Astrocyte (in vitro differentiated cells and primary cell): ENCODE data around the gene MEMO1. TPM values are rescaled to one million over a fixed set of nuclear protein-coding genes. Genes with fewer than 3 reads are reported as not detected.
"Not testable (repeated sequence)": the region's sequence is repeated elsewhere in the genome, so short reads cannot be mapped to it uniquely, and the experiment has no call there.

Experiments used
- DNase-seq: peaks from one replicate; pipeline ENCODE4 v3.0.0-alpha.2; 2010; ENCODE audit warnings: low read depth
- FAIRE-seq: peaks from 2 replicates; lab custom pipeline; 2011; peaks lifted over from hg19 to GRCh38; lab: Jason Lieb, UNC
- H2AFZ ChIP-seq: 2 replicates; pipeline ENCODE4 v1.6.0; 2012; ENCODE audit warnings: low read depth, low read length, inconsistent platforms
- H3K27ac ChIP-seq: 2 replicates; pipeline ENCODE4 v1.5.1; 2011; ENCODE audit warnings: low read depth, low read length, inconsistent platforms
- H3K27me3 ChIP-seq: 2 replicates; pipeline ENCODE4 v1.6.0; 2011; ENCODE audit warnings: low read length, inconsistent platforms; ENCODE audit not compliant: insufficient read depth
- H3K36me3 ChIP-seq: 2 replicates; pipeline ENCODE4 v1.5.1; 2011; ENCODE audit warnings: low read length, inconsistent platforms; ENCODE audit not compliant: insufficient read depth
- H3K4me1 ChIP-seq: 2 replicates; pipeline ENCODE4 v1.5.1; 2011; ENCODE audit warnings: low read length, inconsistent platforms; ENCODE audit not compliant: insufficient read depth
- H3K4me2 ChIP-seq: 2 replicates; pipeline ENCODE4 v1.6.0; 2012; ENCODE audit warnings: low read length, inconsistent platforms
- H3K4me3 ChIP-seq: 2 replicates; pipeline ENCODE4 v1.5.1; 2011; ENCODE audit warnings: low read depth, mild to moderate bottlenecking, low read length, inconsistent platforms; ENCODE audit not compliant: insufficient read depth
- H3K79me2 ChIP-seq: 2 replicates; pipeline ENCODE4 v1.6.0; 2012; ENCODE audit warnings: mild to moderate bottlenecking, low read length, inconsistent platforms; ENCODE audit not compliant: insufficient read depth
- H3K9ac ChIP-seq: 2 replicates; pipeline ENCODE4 v1.6.0; 2012; ENCODE audit warnings: mild to moderate bottlenecking, low read length, inconsistent platforms
- H3K9me3 ChIP-seq: 2 replicates; pipeline ENCODE4 v1.5.1; 2012; ENCODE audit warnings: low read depth, mild to moderate bottlenecking, low read length, inconsistent platforms; ENCODE audit not compliant: insufficient read depth
- H4K20me1 ChIP-seq: 2 replicates; pipeline ENCODE4 v1.6.0; 2012; ENCODE audit warnings: low read length, inconsistent platforms; ENCODE audit not compliant: insufficient read depth
- H3K27ac Mint-ChIP-seq: one replicate; pipeline ENCODE4 v1.8.0; 2021; ENCODE audit warnings: mild to moderate bottlenecking, mixed read lengths; ENCODE audit not compliant: unreplicated experiment
- H3K27me3 Mint-ChIP-seq: one replicate; pipeline ENCODE4 v1.8.0; 2021; ENCODE audit warnings: low read depth, mixed read lengths; ENCODE audit not compliant: unreplicated experiment
- H3K36me3 Mint-ChIP-seq: one replicate; pipeline ENCODE4 v1.8.0; 2021; ENCODE audit warnings: low read depth, mixed read lengths; ENCODE audit not compliant: unreplicated experiment
- H3K4me1 Mint-ChIP-seq: one replicate; pipeline ENCODE4 v1.8.0; 2021; ENCODE audit warnings: low read depth, mixed read lengths; ENCODE audit not compliant: unreplicated experiment
- H3K4me3 Mint-ChIP-seq: one replicate; pipeline ENCODE4 v1.8.0; 2021; ENCODE audit warnings: mild to moderate bottlenecking, moderate library complexity, mixed read lengths; ENCODE audit not compliant: unreplicated experiment
- H3K9me3 Mint-ChIP-seq: one replicate; pipeline ENCODE4 v1.8.0; 2021; ENCODE audit warnings: mild to moderate bottlenecking, mixed read lengths; ENCODE audit not compliant: unreplicated experiment
- EZH2 ChIP-seq: IDR thresholded peaks from 2 replicates; pipeline ENCODE4 v1.6.1; 2012; ENCODE audit warnings: mild to moderate bottlenecking, low read length, inconsistent platforms; ENCODE audit not compliant: insufficient read depth
- total RNA-seq: library from RNA; stranded (reverse); gene quantifications from 2 replicates; pipeline ENCODE4 v1.2.1, GENCODE V29; 2021
- TF ChIP-seq, protein P1 (sequence below): IDR thresholded peaks from 2 replicates; pipeline ENCODE4 v1.5.1; 2011; ENCODE audit warnings: low read depth, mild to moderate bottlenecking, inconsistent platforms, low read length, moderate library complexity; ENCODE audit not compliant: insufficient read depth

The MEMO1 gene
- total RNA-seq, 1 donor from 2014 or later = 65.2 TPM

DNA sequence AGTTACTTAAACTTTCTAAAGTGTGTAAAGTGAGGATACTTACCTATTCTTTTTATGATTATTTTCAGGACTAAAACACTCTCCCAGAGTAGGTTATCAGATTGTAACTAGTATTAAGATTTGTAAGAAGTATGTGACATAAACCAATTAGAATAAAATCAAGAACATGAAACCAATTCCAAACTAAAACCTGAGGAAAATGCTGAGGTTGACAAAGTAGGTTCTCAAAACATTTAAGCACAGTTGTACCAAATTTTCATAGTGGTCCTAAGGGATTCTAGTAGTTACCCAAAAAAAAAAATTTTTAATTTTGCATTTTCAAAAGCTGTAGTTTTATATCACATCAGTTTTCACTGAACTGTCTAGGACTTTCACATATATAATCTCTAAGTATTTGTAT is 157.3 kb downstream of the MEMO1 start:
- Histone ChIP-seq H3K9me3 (no peaks in the 10 kb centered on the region), H4K20me1 (no peaks in the 10 kb centered on the region), H3K27me3 (no peaks in the 10 kb centered on the region), H2AFZ (no peak overlapping the region), H3K27ac (no peak overlapping the region), H3K4me1 (no peaks in the 10 kb centered on the region), H3K4me3 (no peak overlapping the region), H3K79me2 (no peaks in the 10 kb centered on the region), H3K36me3 (no peaks in the 10 kb centered on the region), H3K9ac (no peak overlapping the region), H3K4me2 (no peak overlapping the region)
- H3K9me3 Mint-ChIP-seq = no peaks in the 10 kb centered on the region
- DNase-seq = no peak
- TF ChIP-seq, protein P1, sequence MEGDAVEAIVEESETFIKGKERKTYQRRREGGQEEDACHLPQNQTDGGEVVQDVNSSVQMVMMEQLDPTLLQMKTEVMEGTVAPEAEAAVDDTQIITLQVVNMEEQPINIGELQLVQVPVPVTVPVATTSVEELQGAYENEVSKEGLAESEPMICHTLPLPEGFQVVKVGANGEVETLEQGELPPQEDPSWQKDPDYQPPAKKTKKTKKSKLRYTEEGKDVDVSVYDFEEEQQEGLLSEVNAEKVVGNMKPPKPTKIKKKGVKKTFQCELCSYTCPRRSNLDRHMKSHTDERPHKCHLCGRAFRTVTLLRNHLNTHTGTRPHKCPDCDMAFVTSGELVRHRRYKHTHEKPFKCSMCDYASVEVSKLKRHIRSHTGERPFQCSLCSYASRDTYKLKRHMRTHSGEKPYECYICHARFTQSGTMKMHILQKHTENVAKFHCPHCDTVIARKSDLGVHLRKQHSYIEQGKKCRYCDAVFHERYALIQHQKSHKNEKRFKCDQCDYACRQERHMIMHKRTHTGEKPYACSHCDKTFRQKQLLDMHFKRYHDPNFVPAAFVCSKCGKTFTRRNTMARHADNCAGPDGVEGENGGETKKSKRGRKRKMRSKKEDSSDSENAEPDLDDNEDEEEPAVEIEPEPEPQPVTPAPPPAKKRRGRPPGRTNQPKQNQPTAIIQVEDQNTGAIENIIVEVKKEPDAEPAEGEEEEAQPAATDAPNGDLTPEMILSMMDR = no peak
- no peak for TF ChIP-seq EZH2
- H3K4me3 Mint-ChIP-seq = no peak overlapping the region
- H3K4me1 Mint-ChIP-seq = peaks cover 3% of the 10 kb centered on the region
- no peak overlapping the region for H3K27ac Mint-ChIP-seq
- FAIRE-seq = no peak
- no peaks in the 10 kb centered on the region for H3K27me3 Mint-ChIP-seq
- no peaks in the 10 kb centered on the region for H3K36me3 Mint-ChIP-seq

DNA sequence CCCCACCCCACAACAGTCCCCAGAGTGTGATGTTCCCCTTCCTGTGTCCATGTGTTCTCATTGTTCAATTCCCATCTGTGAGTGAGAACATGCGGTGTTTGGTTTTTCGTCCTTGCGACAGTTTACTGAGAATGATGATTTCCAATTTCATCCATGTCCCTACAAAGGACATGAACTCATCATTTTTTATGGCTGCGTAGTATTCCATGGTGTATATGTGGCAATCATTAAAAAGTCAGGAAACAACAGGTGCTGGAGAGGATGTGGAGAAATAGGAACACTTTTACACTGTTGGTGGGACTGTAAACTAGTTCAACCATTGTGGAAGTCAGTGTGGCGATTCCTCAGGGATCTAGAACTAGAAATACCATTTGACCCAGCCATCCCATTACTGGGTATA is 168.7 kb downstream of the MEMO1 start:
- H3K36me3 ChIP-seq, H3K4me3 ChIP-seq, H3K4me1 Mint-ChIP-seq, H3K27me3 Mint-ChIP-seq, H3K9me3 Mint-ChIP-seq, DNase-seq, H3K36me3 Mint-ChIP-seq, H3K4me3 Mint-ChIP-seq, H3K4me2 ChIP-seq, H3K9ac ChIP-seq, H3K4me1 ChIP-seq, H3K27ac Mint-ChIP-seq, FAIRE-seq, H3K9me3 ChIP-seq, H3K79me2 ChIP-seq, H3K27me3 ChIP-seq, H2AFZ ChIP-seq, H3K27ac ChIP-seq, H4K20me1 ChIP-seq: not testable (repeated sequence)

DNA sequence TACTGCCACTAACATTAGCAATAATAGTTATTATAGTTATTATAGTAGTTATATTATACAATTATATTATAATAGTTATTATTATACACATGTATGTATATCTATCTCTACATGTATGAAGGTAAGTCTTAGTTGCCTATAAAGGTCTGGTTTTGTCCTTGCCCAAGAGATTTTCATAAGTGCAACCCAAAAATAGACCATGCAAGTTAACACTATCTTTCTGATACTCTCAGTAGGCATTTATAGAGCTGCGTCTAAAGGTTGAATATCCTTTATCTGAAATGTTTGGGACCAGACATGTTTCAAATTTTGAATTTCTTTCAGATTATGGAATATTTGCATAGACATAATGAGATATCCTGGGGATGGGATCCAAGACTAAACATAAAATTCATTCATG is 175.4 kb downstream of the MEMO1 start:
- Mint-ChIP-seq H3K9me3 (peaks cover 3% of the 10 kb centered on the region), H3K4me3 (no peak overlapping the region), H3K4me1 (no peaks in the 10 kb centered on the region), H3K36me3 (no peaks in the 10 kb centered on the region), H3K27ac (no peak overlapping the region), H3K27me3 (no peaks in the 10 kb centered on the region)
- no peak overlapping the region for H3K9ac ChIP-seq
- TF ChIP-seq, protein P1 = no peak
- TF ChIP-seq EZH2 = no peak
- H3K9me3 ChIP-seq = no peaks in the 10 kb centered on the region
- no peaks in the 10 kb centered on the region for H3K79me2 ChIP-seq
- H2AFZ ChIP-seq = no peak overlapping the region
- H3K27ac ChIP-seq = no peak overlapping the region
- DNase-seq (no peak), FAIRE-seq (no peak)
- no peaks in the 10 kb centered on the region for H3K4me1 ChIP-seq
- no peaks in the 10 kb centered on the region for H3K27me3 ChIP-seq
- no peak overlapping the region for H3K4me3 ChIP-seq
- no peaks in the 10 kb centered on the region for H4K20me1 ChIP-seq
- H3K4me2 ChIP-seq = no peak overlapping the region
- no peaks in the 10 kb centered on the region for H3K36me3 ChIP-seq
